ENCODE results near the gene ZNF564.

DNA sequence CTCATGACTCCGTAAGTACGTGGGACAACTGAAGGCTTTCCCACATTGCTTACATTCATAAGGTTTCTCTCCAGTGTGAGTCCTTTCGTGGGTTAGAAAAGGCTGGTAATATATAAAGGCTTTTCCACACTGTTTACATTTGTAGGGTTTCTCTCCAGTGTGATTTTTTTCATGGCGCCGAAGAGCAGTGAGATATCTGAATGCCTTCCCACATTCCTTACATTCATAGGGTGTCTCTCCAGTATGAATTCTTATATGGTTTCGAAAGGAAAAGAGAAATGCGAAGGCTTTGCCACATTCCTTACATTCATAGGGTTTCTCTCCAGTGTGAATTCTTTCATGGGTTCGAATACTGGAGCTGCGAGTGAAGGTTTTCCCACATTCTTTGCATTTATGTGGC, 29.8 kb upstream of the ZNF564 start:
- TF ChIP-seq REST (IDR thresholded peaks at IDR 0.05; ENCODE audit: borderline replicate concordance in 1 of 2, low read depth in 1 of 2, low read length in 2 of 2), result no peak
- TF ChIP-seq ZNF207 (IDR thresholded peaks at IDR 0.05; ENCODE audit: borderline replicate concordance), result no peak
- TF ChIP-seq, protein P1, sequence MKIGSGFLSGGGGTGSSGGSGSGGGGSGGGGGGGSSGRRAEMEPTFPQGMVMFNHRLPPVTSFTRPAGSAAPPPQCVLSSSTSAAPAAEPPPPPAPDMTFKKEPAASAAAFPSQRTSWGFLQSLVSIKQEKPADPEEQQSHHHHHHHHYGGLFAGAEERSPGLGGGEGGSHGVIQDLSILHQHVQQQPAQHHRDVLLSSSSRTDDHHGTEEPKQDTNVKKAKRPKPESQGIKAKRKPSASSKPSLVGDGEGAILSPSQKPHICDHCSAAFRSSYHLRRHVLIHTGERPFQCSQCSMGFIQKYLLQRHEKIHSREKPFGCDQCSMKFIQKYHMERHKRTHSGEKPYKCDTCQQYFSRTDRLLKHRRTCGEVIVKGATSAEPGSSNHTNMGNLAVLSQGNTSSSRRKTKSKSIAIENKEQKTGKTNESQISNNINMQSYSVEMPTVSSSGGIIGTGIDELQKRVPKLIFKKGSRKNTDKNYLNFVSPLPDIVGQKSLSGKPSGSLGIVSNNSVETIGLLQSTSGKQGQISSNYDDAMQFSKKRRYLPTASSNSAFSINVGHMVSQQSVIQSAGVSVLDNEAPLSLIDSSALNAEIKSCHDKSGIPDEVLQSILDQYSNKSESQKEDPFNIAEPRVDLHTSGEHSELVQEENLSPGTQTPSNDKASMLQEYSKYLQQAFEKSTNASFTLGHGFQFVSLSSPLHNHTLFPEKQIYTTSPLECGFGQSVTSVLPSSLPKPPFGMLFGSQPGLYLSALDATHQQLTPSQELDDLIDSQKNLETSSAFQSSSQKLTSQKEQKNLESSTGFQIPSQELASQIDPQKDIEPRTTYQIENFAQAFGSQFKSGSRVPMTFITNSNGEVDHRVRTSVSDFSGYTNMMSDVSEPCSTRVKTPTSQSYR (CRISPR knock-in tag; IDR thresholded peaks at IDR 0.05; ENCODE audit: borderline replicate concordance), result no peak
- TF ChIP-seq CTCF (CRISPR knock-in tag; IDR thresholded peaks at IDR 0.05), result no peak
- TF ChIP-seq ZNF280B (CRISPR knock-in tag; IDR thresholded peaks at IDR 0.05; ENCODE audit: borderline replicate concordance), result no peak
- TF ChIP-seq, protein P2, sequence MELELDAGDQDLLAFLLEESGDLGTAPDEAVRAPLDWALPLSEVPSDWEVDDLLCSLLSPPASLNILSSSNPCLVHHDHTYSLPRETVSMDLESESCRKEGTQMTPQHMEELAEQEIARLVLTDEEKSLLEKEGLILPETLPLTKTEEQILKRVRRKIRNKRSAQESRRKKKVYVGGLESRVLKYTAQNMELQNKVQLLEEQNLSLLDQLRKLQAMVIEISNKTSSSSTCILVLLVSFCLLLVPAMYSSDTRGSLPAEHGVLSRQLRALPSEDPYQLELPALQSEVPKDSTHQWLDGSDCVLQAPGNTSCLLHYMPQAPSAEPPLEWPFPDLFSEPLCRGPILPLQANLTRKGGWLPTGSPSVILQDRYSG (CRISPR knock-in tag; IDR thresholded peaks at IDR 0.05), result no peak
- TF ChIP-seq, protein P3, sequence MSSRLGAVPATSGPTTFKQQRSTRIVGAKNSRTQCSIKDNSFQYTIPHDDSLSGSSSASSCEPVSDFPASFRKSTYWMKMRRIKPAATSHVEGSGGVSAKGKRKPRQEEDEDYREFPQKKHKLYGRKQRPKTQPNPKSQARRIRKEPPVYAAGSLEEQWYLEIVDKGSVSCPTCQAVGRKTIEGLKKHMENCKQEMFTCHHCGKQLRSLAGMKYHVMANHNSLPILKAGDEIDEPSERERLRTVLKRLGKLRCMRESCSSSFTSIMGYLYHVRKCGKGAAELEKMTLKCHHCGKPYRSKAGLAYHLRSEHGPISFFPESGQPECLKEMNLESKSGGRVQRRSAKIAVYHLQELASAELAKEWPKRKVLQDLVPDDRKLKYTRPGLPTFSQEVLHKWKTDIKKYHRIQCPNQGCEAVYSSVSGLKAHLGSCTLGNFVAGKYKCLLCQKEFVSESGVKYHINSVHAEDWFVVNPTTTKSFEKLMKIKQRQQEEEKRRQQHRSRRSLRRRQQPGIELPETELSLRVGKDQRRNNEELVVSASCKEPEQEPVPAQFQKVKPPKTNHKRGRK (CRISPR knock-in tag; IDR thresholded peaks at IDR 0.05), result no peak
- no peak for TF ChIP-seq ZNF160 (CRISPR knock-in tag; IDR thresholded peaks at IDR 0.05)
- TF ChIP-seq, protein P4, sequence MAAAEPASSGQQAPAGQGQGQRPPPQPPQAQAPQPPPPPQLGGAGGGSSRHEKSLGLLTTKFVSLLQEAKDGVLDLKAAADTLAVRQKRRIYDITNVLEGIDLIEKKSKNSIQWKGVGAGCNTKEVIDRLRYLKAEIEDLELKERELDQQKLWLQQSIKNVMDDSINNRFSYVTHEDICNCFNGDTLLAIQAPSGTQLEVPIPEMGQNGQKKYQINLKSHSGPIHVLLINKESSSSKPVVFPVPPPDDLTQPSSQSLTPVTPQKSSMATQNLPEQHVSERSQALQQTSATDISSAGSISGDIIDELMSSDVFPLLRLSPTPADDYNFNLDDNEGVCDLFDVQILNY (CRISPR knock-in tag; conservative IDR thresholded peaks at IDR 0.05), result no peak
- TF ChIP-seq EHMT2 (IDR thresholded peaks at IDR 0.05; ENCODE audit: borderline replicate concordance, low read depth, low read length), result no peak
